ENCODE data around the gene TMEM51. TPM values are rescaled to one million over a fixed set of nuclear protein-coding genes. Genes with fewer than 3 reads are reported as not detected.

The TMEM51 gene
- total RNA-seq, 2 experiments from 2014 or later, result 0.14 to 0.15 TPM

DNA sequence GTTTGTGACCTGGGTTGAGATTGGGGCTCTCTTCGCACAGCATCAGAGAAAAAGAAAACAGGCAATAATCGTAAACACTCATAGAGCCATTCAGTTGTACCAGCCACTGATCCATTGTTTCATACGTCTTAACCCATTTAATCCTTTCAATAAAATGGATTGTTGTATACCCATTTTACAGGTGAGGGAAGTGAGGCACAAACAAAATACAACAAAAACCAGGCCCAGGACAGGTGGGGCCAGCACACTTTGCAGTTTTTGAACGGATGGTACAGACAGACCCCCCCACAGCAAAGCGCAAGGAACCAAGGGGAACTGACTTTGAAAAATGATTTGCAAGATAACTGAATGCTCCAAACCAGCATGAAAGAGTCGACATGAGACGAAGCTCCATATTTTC is 89.2 kb downstream of the TMEM51 start:
- H3K9me3 Mint-ChIP-seq, result peaks cover 7% of the 10 kb centered on the region
- CTCF ChIA-PET, result interaction anchor here (0.6 kb wide), 1 partner anchor 114 kb away, joined by 3 read pairs; no protein-coding TSS in a partner anchor
- no peaks in the 10 kb centered on the region for H3K36me3 Mint-ChIP-seq (ENCODE audit: low read depth)
- H3K27ac Mint-ChIP-seq, result no peak overlapping the region
- peaks cover 32% of the 10 kb centered on the region for H3K4me1 Mint-ChIP-seq (ENCODE audit: low read depth)
- H3K4me3 Mint-ChIP-seq, result no peak overlapping the region
- no peak for DNase-seq
- peaks cover 50% of the 10 kb centered on the region for H3K27me3 Mint-ChIP-seq (ENCODE audit: low read depth)
- intact Hi-C loops (cut with micrococcal nuclease), result loop anchor here (1.0 to 10.0 kb wide), 4 partner anchors 10 to 592 kb away; partner anchors contain the start of gene DDI2

DNA sequence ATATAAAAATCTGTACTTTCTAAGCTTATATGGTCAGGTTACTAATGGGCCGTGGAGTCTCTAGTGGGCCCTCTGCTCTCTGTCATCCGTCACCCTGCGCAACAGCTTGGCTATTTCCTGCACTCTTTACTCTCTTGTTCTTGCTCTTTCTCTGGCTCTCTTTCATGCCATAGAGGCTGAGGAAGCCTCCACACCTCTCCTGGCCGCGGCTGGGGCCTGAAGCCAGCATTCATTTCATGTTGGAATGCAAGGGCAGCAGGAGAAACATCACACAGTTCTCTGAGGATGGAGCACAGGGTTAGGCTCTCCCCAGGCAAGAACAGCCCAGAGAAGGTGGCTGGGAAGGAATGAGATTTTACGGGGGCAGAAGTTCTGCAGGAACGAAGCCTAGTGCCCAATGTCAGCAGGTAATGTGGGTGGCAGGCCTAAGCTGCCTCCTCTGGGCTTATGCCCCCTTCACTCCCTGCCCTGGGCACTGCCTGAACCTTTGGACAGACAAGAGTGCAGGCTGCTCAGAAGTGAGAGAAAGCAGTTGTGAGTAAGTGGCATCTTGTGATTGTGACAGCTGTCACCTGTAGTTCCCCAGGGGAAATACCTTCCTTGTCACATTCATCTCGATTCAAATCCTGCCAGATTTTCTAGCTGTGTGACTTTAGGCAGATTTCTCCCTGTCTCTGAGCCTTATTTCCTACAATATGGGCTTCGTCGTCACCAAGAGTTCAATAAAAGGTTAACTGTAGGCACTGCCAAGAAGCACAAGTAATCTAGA is 89.9 kb downstream of the TMEM51 start:
- Mint-ChIP-seq H3K36me3 (ENCODE audit: low read depth) (no peaks in the 10 kb centered on the region), H3K27me3 (ENCODE audit: low read depth) (peaks cover 50% of the 10 kb centered on the region), H3K4me1 (ENCODE audit: low read depth) (peaks cover 38% of the 10 kb centered on the region), H3K9me3 (peaks cover 7% of the 10 kb centered on the region), H3K4me3 (no peak overlapping the region), H3K27ac (peak overlapping the region; percentile 59)
- DNase-seq, result peak; percentile 62
- CTCF ChIA-PET, result interaction anchor here (0.7 to 1.1 kb wide), 2 partner anchors 11 to 29 kb away, joined by 3 read pairs; no protein-coding TSS in a partner anchor
- intact Hi-C loops (cut with micrococcal nuclease), result loop anchor here (1.0 to 10.0 kb wide), 4 partner anchors 9 to 591 kb away; partner anchors contain the start of gene DDI2

DNA sequence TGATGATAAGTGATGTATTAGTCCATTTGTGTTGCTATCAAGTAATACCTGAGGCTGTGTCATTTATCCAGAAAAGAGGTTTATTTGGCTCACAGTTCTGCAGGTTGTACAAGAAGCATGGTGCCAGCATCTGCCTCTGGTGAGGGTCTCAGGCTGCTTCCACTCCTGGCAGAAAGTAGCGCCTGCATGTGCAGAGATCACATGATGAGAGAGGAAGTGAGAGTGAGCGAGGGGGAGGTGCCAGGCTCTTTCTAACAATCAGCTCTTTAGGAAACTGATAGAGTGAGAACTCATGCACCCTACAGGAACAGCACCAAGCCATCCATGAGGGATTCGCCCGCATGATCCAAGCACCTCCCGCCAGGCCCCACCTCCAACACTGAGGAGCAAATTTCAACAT is 91.3 kb downstream of the TMEM51 start:
- Mint-ChIP-seq H3K4me3 (no peak overlapping the region), H3K27me3 (ENCODE audit: low read depth) (peaks cover 50% of the 10 kb centered on the region), H3K27ac (no peak overlapping the region), H3K4me1 (ENCODE audit: low read depth) (peaks cover 51% of the 10 kb centered on the region), H3K36me3 (ENCODE audit: low read depth) (no peaks in the 10 kb centered on the region), H3K9me3 (peaks cover 7% of the 10 kb centered on the region)
- intact Hi-C loops (cut with micrococcal nuclease), result loop anchor here (5.0 to 10.0 kb wide), 3 partner anchors 167 to 590 kb away; partner anchors contain the start of gene DDI2
- DNase-seq, result peak; percentile 28
- CTCF ChIA-PET, result no interaction called here

DNA sequence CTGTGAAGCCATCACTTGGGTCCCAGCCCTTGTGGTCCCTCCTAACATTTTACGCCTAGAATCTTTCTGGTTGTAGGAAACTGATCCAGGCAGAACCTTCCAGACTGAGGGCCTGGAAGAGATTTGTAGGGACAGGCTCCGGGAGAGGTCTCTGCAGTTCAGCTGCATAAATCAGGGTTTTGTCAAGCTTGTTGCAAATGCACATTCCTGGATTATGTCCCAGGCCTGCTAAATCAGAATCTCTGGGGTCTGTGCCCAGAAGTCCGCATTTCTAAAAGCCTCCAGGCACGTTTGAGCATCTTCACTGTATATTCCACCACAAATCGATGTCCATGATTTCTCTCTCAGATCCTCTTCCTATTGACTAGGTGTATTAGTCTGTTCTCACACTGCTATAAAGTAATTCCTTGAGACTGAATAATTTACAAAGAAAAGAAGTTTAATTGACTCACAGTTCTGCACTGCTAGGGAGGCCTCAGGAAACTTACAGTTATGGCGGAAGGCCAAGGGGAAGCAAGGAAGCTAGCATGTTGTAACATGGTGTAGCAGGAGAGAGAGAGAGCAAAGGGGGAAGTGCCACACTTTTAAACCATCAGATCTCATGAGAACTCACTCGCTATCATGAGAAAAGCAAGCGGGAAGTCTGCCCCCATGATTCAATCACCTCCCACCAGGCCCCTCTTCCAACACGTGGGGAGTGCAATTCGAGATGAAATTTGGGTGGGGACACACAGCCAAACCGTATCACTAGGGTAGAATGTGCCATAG is 92.2 kb downstream of the TMEM51 start:
- CTCF ChIA-PET, result no interaction called here
- intact Hi-C loops (cut with micrococcal nuclease), result loop anchor here (5.0 to 10.0 kb wide), 2 partner anchors 167 to 589 kb away; no protein-coding TSS in a partner anchor

DNA sequence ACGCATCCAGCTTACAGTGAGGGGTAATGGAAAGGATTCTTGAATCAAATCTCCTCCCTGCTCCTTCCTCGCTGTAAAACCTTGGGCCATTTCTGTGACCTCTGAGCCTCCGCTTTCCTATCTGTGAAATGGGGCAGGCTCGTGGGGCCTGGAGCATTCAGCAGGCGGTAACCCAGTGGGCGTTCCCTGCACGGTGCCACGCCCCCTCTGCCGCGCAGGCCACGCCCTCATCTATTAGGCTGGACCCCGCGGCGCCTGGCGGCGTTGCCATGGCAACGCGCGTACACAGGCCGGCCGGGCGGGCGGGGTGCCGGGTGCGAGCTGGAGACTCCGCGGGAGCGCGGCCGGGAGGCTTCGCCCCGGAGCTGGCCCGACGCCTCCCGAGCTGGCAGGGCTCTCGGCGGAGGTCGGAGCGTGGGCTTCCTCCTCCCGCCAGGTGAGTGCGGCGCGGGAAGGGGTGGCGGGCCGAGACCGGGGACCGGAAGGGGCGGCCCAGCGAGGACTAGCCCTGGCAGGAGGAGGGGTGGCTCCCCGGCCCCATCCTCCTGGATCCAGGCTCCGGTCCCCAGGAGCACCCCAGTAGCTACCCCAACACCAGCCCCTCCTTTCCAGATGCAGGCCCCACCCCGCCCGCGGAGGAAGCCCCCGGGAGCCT is 93.5 kb downstream of the TMEM51 start, which contains the start of gene FHAD1:
FHAD1 (plus strand) TSS at position 264 of the 655 bp plus-strand sequence. CDS start 4,562 bp downstream, outside the sequence.
- Mint-ChIP-seq H3K4me3 (peak within 1 kb of the TSS; percentile 51), H3K4me1 (ENCODE audit: low read depth) (peaks cover 66% of the 10 kb centered on the region), H3K27me3 (ENCODE audit: low read depth) (peaks cover 50% of the 10 kb centered on the region), H3K36me3 (ENCODE audit: low read depth) (no peaks in the 10 kb centered on the region), H3K9me3 (peaks cover 7% of the 10 kb centered on the region), H3K27ac (peak within 1 kb of the TSS; percentile 59)
- DNase-seq, result peak; percentile 48
- intact Hi-C loops (cut with micrococcal nuclease), result loop anchor here (5.0 to 10.0 kb wide), 2 partner anchors 165 to 588 kb away; no protein-coding TSS in a partner anchor
- CTCF ChIA-PET, result interaction anchor here (2.4 kb wide), 1 partner anchor 16 kb away, joined by 9 read pairs; no protein-coding TSS in a partner anchor

More for the DNA sequence above, 92.2 kb downstream of the TMEM51 start:
- no peak for DNase-seq
- H3K4me1 Mint-ChIP-seq (ENCODE audit: low read depth), result peaks cover 56% of the 10 kb centered on the region
- H3K9me3 Mint-ChIP-seq, result peaks cover 7% of the 10 kb centered on the region
- no peak overlapping the region for H3K27ac Mint-ChIP-seq
- H3K27me3 Mint-ChIP-seq (ENCODE audit: low read depth), result peaks cover 56% of the 10 kb centered on the region
- H3K4me3 Mint-ChIP-seq, result no peak overlapping the region
- no peaks in the 10 kb centered on the region for H3K36me3 Mint-ChIP-seq (ENCODE audit: low read depth)

DNA sequence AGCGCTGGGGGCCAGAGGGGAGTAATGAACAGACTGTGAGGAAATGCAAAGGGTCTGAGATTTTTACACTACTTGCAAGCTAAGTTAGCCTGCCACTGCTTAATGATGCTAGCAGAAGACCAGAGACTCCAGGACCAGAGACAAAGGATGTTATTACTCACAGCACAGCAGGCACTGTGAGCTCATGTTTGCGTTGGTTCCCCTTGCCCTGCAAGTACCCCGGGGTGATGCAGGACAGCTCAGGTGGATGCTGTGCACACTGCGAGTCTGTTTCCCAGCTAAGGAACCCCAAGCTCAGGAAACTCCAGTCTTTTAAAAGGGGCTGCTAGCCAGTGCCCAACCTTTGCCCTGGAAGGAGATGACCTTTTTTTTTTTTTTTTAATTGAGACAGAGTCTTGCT is 94.7 kb downstream of the TMEM51 start:
- intact Hi-C loops (cut with micrococcal nuclease), result loop anchor here (5.0 to 10.0 kb wide), 2 partner anchors 164 to 587 kb away; no protein-coding TSS in a partner anchor
- Mint-ChIP-seq H3K36me3 (ENCODE audit: low read depth) (no peaks in the 10 kb centered on the region), H3K27ac (peak overlapping the region; percentile 59), H3K4me3 (no peak overlapping the region), H3K27me3 (ENCODE audit: low read depth) (peaks cover 42% of the 10 kb centered on the region), H3K9me3 (peaks cover 7% of the 10 kb centered on the region), H3K4me1 (ENCODE audit: low read depth) (peaks cover 76% of the 10 kb centered on the region)
- CTCF ChIA-PET, result interaction anchor here (1.3 to 2.4 kb wide), 3 partner anchors 17 to 120 kb away, joined by 3 to 9 read pairs (median 3); no protein-coding TSS in a partner anchor
- no peak for DNase-seq

DNA sequence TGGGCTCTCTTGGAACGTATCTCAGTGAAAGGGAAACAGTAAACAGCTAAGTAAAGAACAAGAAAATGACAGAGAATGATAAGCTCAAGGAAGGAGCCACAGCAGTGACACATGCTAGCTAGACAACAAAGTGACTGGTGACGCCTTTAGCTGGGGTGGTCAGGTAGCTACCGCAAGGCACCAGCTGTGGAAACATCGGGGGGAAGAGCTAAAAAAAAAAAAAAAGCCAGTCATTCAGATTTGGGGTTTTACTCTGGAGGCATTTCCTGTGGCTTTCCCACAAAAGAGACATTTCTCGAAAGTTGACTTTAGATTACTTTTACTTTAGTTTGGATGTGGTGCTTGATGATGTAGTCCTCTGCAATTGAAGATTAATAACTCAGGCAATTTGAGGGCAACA is 95.5 kb downstream of the TMEM51 start:
- H3K4me1 Mint-ChIP-seq (ENCODE audit: low read depth), result peaks cover 72% of the 10 kb centered on the region
- H3K36me3 Mint-ChIP-seq (ENCODE audit: low read depth), result no peaks in the 10 kb centered on the region
- peaks cover 40% of the 10 kb centered on the region for H3K27me3 Mint-ChIP-seq (ENCODE audit: low read depth)
- H3K27ac Mint-ChIP-seq, result peak overlapping the region; percentile 87
- peak; percentile 89 for DNase-seq
- H3K4me3 Mint-ChIP-seq, result peak overlapping the region; percentile 40
- H3K9me3 Mint-ChIP-seq, result peaks cover 7% of the 10 kb centered on the region
- intact Hi-C loops (cut with micrococcal nuclease), result loop anchor here (1.0 to 10.0 kb wide), 3 partner anchors 18 to 586 kb away; no protein-coding TSS in a partner anchor
- CTCF ChIA-PET, result interaction anchor here (0.8 to 2.4 kb wide), 5 partner anchors 14 to 121 kb away, joined by 3 to 9 read pairs (median 3); no protein-coding TSS in a partner anchor

DNA sequence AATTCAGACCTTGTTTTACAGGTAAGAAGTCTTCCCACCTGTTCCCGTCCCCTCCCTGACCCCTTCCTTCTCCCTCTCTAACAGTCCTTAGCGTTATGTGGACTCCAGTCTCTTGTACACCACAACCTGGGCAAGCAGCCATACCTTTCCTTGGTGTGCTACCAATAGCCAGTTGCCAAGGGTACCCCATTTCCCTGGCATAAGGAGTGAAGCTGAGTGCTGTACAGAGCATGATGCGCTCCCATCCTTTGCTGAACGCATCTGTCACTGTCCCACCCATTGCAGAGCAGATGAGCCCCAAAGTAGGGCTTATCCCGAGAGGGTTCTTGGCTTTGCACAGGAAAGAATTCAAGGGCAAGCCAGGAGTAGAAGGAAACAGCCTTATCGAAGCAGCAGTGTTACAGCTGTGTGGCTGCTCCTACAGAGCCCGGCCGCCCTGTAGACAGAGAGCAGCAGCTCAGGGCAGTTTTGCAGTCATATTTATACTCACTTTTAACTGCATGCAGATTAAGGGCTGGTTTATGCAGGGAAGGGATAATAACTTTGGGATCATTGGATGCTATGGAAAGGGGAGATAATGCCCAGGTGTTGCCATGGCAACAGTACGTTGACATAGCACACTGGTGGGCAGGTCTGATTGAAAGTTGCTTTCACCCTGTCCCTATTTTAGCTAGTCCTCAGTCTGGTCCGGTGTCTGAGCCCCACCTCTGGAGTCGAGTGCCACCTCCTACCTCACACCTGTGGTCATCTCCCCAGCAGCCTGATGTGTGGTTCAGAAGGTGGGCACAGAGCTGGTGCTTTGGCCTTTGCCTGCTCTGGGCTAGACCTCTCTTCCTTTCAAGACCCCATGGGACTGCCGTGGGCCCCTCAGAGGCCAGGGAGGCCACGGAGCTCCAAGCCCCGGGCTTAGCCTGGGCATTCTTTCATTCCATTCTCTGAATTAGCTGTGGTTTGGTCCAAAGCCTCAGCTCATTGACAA is 98.6 kb downstream of the TMEM51 start:
- Mint-ChIP-seq H3K36me3 (ENCODE audit: low read depth) (no peaks in the 10 kb centered on the region), H3K27ac (peak overlapping the region; percentile 74), H3K4me1 (ENCODE audit: low read depth) (peaks cover 54% of the 10 kb centered on the region), H3K27me3 (ENCODE audit: low read depth) (peaks cover 21% of the 10 kb centered on the region), H3K9me3 (no peaks in the 10 kb centered on the region), H3K4me3 (no peak overlapping the region)
- CTCF ChIA-PET, result interaction anchor here (0.7 to 2.7 kb wide), 6 partner anchors 10 to 124 kb away, joined by 3 to 10 read pairs (median 5); no protein-coding TSS in a partner anchor
- intact Hi-C loops (cut with micrococcal nuclease), result loop anchor here (1.0 to 5.0 kb wide), 3 partner anchors 9 to 713 kb away; partner anchors contain the start of gene CASP9
- DNase-seq, result no peak

DNA sequence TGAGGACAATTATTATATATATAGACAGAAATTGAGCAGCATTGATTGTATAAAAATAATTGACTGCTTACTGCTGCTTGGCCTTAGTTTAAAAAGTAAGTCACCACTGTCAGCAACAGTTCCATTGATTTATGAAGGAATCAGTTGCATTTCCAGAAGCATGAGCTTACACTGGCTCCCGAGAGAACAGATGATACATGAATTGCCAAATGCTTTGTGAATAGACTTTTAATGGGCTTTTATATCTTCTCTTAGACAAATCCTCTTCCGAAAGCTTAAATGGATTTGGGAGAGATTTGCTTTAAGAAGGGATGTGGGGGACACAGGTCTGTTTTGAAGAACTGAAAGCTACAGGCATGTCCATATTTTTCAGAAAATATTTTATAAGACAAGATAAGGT is 101.0 kb downstream of the TMEM51 start:
- CTCF ChIA-PET, result interaction anchor here (1.4 to 2.7 kb wide), 2 partner anchors 17 to 24 kb away, joined by 3 to 5 read pairs; no protein-coding TSS in a partner anchor
- H3K4me3 Mint-ChIP-seq, result no peak overlapping the region
- no peak for DNase-seq
- no peaks in the 10 kb centered on the region for H3K36me3 Mint-ChIP-seq (ENCODE audit: low read depth)
- intact Hi-C loops (cut with micrococcal nuclease), result loop anchor here (5.0 kb wide), 1 partner anchor 268 kb away; the partner anchor contains the start of gene CASP9
- no peak overlapping the region for H3K27ac Mint-ChIP-seq
- H3K4me1 Mint-ChIP-seq (ENCODE audit: low read depth), result peaks cover 36% of the 10 kb centered on the region
- H3K27me3 Mint-ChIP-seq (ENCODE audit: low read depth), result peaks cover 16% of the 10 kb centered on the region
- no peaks in the 10 kb centered on the region for H3K9me3 Mint-ChIP-seq

DNA sequence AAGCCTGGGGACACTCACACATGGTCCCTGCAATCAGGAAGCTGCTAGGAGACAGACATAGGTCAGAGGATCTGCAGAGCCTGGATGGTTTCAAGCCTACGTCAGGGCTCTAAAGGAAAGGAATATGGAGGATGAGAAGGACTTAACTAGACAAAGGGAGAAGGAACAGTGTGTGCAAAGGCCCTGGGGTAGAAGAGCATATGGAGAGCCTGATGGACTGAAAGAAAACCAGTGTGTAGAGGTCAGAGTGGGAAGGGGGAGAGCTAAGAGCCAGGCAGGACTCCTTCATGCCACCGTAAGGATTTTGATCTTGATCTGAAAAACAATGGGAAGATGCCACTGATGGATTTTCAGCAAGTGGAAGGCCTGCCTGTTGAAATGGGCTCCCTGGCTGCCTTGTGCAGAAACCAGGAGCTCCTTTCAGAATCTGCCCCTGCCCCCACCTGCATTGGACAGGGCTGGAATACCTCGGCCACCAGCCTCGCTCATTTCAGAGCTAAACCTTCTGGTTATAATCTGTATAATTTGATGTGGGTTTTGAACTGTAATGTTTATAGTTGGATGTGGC is 102.1 kb downstream of the TMEM51 start:
- Mint-ChIP-seq H3K4me3 (no peak overlapping the region), H3K27ac (no peak overlapping the region), H3K9me3 (no peaks in the 10 kb centered on the region), H3K4me1 (ENCODE audit: low read depth) (peaks cover 31% of the 10 kb centered on the region), H3K36me3 (ENCODE audit: low read depth) (no peaks in the 10 kb centered on the region), H3K27me3 (ENCODE audit: low read depth) (peaks cover 8% of the 10 kb centered on the region)
- no peak for DNase-seq
- CTCF ChIA-PET, result no interaction called here
- intact Hi-C loops (cut with micrococcal nuclease), result no loop called here
